Bronchial epithelial cell (primary cell): ENCODE results near the gene PDHA1. TPM values are rescaled to one million over a fixed set of nuclear protein-coding genes. Genes with fewer than 3 reads are reported as not detected.

Source experiments
- DNase-seq: peaks from one replicate; pipeline ENCODE4 v3.0.0-alpha.2; 2010; ENCODE audit warnings: low read depth
- FAIRE-seq: peaks from 2 replicates; lab custom pipeline; 2011; peaks lifted over from hg19 to GRCh38; lab: Jason Lieb, UNC
- H3K27me3 ChIP-seq: 2 replicates; pipeline ENCODE4 v1.5.1; 2011; ENCODE audit warnings: low read length; ENCODE audit not compliant: control insufficient read depth, insufficient read depth
- H3K36me3 ChIP-seq: 2 replicates; pipeline ENCODE4 v1.5.1; 2011; ENCODE audit warnings: low read length; ENCODE audit not compliant: control insufficient read depth, insufficient read depth
- H3K4me3 ChIP-seq: 2 replicates; pipeline ENCODE4 v1.5.1; 2011; ENCODE audit warnings: mild to moderate bottlenecking, low read depth, low read length, control low read depth
- CTCF ChIP-seq: IDR thresholded peaks from 2 replicates; pipeline ENCODE4 v1.5.1; 2011; ENCODE audit warnings: mild to moderate bottlenecking, moderate library complexity, low read length, control low read depth, inconsistent platforms; ENCODE audit not compliant: insufficient read depth, severe bottlenecking
- total RNA-seq: library from RNA; depleted of rRNA; stranded (reverse); fragments of >200 nt; gene quantifications from 2 replicates; pipeline ENCODE4 v1.2.1, GENCODE V29; 2014

The PDHA1 gene
- total RNA-seq, 1 donor from 2014 or later, result 87.9 TPM

DNA sequence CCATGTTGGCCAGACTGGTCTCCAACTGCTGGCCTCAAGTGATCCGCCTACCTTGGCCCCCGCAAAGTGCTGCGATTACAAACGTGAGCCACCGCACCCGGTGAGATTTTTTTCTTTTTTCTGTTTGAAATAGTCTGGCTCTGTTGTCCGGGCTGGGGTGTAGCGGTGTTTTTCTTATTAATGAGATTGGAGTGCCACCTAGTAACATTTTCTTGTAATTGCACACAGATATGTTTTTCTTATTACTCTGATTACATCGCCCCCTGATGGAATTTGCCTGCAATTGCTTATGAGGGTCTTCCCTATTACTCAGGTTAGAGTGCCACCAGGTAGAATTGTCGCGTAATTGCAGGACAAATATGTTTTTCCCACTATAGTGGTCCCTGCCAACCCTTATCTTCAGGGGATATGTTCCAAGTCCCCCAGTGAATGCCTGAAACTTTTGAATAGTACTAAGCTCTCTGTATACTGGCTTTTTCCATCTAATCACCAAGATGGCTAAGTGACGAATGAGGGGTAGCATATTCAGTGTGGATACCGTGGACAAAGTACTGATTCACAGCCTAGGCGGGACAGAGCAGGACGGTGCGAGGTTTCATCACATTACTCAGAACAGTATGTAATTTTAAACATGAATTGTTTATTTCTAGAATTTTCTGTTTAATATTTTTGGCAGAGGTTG, 8.6 kb upstream of the PDHA1 start:
- TF ChIP-seq CTCF, result no peak
- FAIRE-seq (no peak), DNase-seq (peak; percentile 0)
- Histone ChIP-seq H3K4me3 (no peak overlapping the region), H3K27me3 (no peaks in the 10 kb centered on the region), H3K36me3 (no peaks in the 10 kb centered on the region)

DNA sequence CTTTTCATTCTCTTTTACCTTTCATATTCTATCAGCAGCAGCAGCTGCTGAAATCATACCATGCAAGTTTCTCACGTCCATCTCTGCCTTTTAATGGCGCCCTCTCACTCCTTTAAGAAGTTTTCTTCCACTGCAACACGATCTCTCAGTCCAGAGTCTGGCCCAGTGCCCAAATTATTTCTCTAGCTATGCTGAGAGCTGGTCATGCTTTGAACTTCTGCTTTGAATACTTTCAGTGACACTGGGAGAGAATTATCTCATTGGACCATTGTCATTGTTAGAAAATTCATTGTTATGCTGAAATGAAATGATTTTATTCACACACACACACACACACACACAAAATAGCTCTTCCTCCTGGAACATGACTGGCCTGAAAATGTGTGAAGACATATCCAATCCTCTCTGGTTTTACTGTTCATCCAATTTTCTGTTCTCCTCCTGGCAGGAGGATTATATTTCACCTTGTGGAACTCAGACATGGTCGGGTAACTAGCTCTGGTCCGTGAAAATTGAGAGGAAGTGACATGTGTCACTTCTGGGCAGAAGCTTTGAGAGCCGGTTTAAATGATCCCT, 1.3 kb upstream of the PDHA1 start:
- TF ChIP-seq CTCF, result no peak
- H3K27me3 ChIP-seq, result no peaks in the 10 kb centered on the region
- H3K36me3 ChIP-seq, result no peaks in the 10 kb centered on the region
- no peak for FAIRE-seq
- H3K4me3 ChIP-seq, result no peak overlapping the region
- DNase-seq, result no peak

DNA sequence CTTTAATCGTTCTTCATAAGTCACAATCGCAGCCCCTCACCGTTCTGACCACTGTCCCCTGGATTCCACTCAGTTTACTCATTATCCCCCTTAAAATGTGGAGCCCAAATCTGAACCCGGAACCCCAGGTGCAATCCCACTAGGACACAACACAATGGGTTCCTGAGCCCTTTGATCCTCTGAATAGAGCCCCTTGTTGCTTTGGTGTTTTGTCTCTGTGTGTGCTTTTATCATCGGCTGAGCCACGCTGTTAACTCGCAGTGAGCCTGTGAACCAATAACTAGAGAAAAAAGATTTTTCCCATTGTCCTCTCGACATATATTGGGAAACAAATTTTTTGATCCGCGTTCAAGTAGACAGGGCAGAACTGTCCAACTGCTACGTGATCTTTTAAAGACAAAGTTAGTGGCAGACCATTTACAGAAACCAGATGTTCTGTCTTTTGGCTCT, 617 bp upstream of the PDHA1 start:
- DNase-seq (no peak), FAIRE-seq (no peak)
- Histone ChIP-seq H3K4me3 (peak overlapping the region; percentile 18), H3K36me3 (no peaks in the 10 kb centered on the region), H3K27me3 (no peaks in the 10 kb centered on the region)
- TF ChIP-seq CTCF, result no peak

DNA sequence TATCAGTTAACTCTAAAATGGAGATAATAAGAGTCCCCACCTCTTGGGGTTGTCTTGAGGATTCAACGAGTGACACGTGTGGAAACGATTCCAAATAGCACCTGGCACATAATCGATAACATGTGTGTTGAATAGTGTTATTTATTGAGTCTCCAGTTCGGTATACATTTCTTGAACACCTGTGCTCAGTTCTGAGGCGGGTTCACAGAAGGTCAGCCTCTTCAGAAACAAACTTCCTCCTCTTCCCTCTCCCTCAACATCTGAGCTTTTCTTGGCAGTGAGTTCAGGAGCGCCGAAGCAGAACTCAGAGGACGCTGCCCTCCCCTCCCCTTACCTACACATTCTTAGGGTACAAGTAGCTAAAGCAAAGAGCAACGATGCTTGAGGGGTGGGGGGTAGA, 934 bp downstream of the PDHA1 start:
- no peak for DNase-seq
- FAIRE-seq, result no peak
- H3K36me3 ChIP-seq, result peaks cover 1% of the 10 kb centered on the region
- H3K27me3 ChIP-seq, result no peaks in the 10 kb centered on the region
- no peak for TF ChIP-seq CTCF
- H3K4me3 ChIP-seq, result peak overlapping the region; percentile 78

DNA sequence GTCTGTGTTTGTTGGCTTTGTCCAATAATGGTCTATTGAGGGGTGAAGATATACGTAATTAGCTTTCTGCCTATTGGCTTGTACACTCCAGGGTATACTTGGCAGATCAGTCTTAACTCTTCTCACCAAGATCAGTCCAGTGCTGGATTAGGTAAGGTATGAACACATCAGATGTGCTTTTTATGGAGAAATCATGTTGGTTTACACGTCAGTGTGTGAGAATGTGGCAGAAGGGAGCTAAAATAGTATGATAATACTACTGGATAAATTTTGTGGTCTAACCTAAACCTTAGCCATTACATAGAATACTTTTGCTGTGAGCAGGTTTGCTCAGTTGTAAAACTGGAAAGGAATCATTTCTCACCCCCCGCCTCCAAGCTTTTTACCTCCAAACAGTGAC, 4.2 kb downstream of the PDHA1 start:
- no peak overlapping the region for H3K4me3 ChIP-seq
- DNase-seq (no peak), FAIRE-seq (no peak)
- H3K27me3 ChIP-seq, result no peaks in the 10 kb centered on the region
- TF ChIP-seq CTCF, result no peak
- peaks cover 4% of the 10 kb centered on the region for H3K36me3 ChIP-seq
